HFFc6 (cell line): Measurements from ENCODE around the gene TMEM205. TPM values are rescaled to one million over a fixed set of nuclear protein-coding genes. Genes with fewer than 3 reads are reported as not detected.

Source experiments
- DNase-seq: peaks from one replicate; pipeline ENCODE4 v3.0.0-alpha.2; 2018
- H3K27ac Mint-ChIP-seq: 2 replicates; pipeline ENCODE4 v1.8.0; 2020; ENCODE audit warnings: mild to moderate bottlenecking, mixed read lengths
- H3K27me3 Mint-ChIP-seq: 2 replicates; pipeline ENCODE4 v1.8.0; 2021; ENCODE audit warnings: mild to moderate bottlenecking, moderate library complexity, mixed read lengths; ENCODE audit not compliant: insufficient read depth
- H3K36me3 Mint-ChIP-seq: 2 replicates; pipeline ENCODE4 v1.8.0; 2021; ENCODE audit warnings: low read depth, mixed read lengths
- H3K4me1 Mint-ChIP-seq: 2 replicates; pipeline ENCODE4 v1.8.0; 2020; ENCODE audit warnings: low read depth, mixed read lengths
- H3K4me3 Mint-ChIP-seq: 2 replicates; pipeline ENCODE4 v1.8.0; 2020; ENCODE audit warnings: mild to moderate bottlenecking, moderate library complexity, mixed read lengths
- H3K9me3 Mint-ChIP-seq: 2 replicates; pipeline ENCODE4 v1.8.0; 2020; ENCODE audit warnings: mild to moderate bottlenecking, mixed read lengths
- CTCF ChIP-seq: fragments of 200-600 bp; sonication (generic); IDR thresholded peaks from 2 replicates; pipeline ENCODE4 v1.5.0; 2021; ENCODE audit warnings: antibody characterized with exemption, mild to moderate bottlenecking
- total RNA-seq, 6 experiments: library from RNA; stranded (reverse); fragmentation: NEBNext Ultra II Directional; extraction: Animal tissue kit (Norgen Biotek cat#: 25700); gene quantifications; 2 replicates in 1 of 6; 3 replicates in 5 of 6; pipeline ENCODE4 v1.2.3, GENCODE V29; 2021

Gene TMEM205
- total RNA-seq, 6 experiments from 2014 or later: 36.9 to 51.8 (median 46.5) TPM

GRCh38 chr19:11364935-11365334, 18.9 kb upstream of the TMEM205 start:
- Mint-ChIP-seq H3K27ac (no peak overlapping the region), H3K4me3 (no peak overlapping the region), H3K9me3 (no peaks in the 10 kb centered on the region), H3K4me1 (no peaks in the 10 kb centered on the region), H3K36me3 (no peaks in the 10 kb centered on the region; the same call in 1 of the 2 replicates), H3K27me3 (no peaks in the 10 kb centered on the region; the same call in 1 of the 2 replicates)
- TF ChIP-seq CTCF: no peak
- no peak for DNase-seq

- Mint-ChIP-seq H3K9me3 (no peaks in the 10 kb centered on the region), H3K27ac (no peak overlapping the region), H3K4me3 (no peak overlapping the region)
Measured at GRCh38 chr19:11364296-11364904, 18.3 kb upstream of the TMEM205 start.

GRCh38 chr19:11363881-11364280, 17.8 kb upstream of the TMEM205 start:
- TF ChIP-seq CTCF: no peak
- Mint-ChIP-seq H3K4me1 (no peaks in the 10 kb centered on the region), H3K27ac (no peak overlapping the region), H3K9me3 (no peaks in the 10 kb centered on the region), H3K36me3 (no peaks in the 10 kb centered on the region; the same call in 1 of the 2 replicates), H3K4me3 (no peak overlapping the region), H3K27me3 (no peaks in the 10 kb centered on the region; the same call in 1 of the 2 replicates)
- no peak for DNase-seq

More at GRCh38 chr19:11364296-11364904, 18.3 kb upstream of the TMEM205 start:
- DNase-seq: no peak
- Mint-ChIP-seq H3K36me3 (no peaks in the 10 kb centered on the region; the same call in 1 of the 2 replicates), H3K27me3 (no peaks in the 10 kb centered on the region; the same call in 1 of the 2 replicates), H3K4me1 (no peaks in the 10 kb centered on the region)
- no peak for TF ChIP-seq CTCF

GRCh38 chr19:11361771-11362731, 16.0 kb upstream of the TMEM205 start:
- Mint-ChIP-seq H3K27me3 (no peaks in the 10 kb centered on the region; the same call in 1 of the 2 replicates), H3K4me1 (no peaks in the 10 kb centered on the region), H3K4me3 (no peak overlapping the region), H3K27ac (no peak overlapping the region), H3K36me3 (no peaks in the 10 kb centered on the region; the same call in 1 of the 2 replicates), H3K9me3 (no peaks in the 10 kb centered on the region)
- no peak for TF ChIP-seq CTCF
- DNase-seq: no peak

GRCh38 chr19:11361037-11361770, 15.1 kb upstream of the TMEM205 start:
- no peak overlapping the region for H3K27ac Mint-ChIP-seq
- no peaks in the 10 kb centered on the region for H3K9me3 Mint-ChIP-seq
- no peak overlapping the region for H3K4me3 Mint-ChIP-seq
- no peak for DNase-seq
- no peaks in the 10 kb centered on the region; the same call in 1 of the 2 replicates for H3K36me3 Mint-ChIP-seq
- H3K27me3 Mint-ChIP-seq: no peaks in the 10 kb centered on the region; the same call in 1 of the 2 replicates
- peak; percentile 9; the same call in 1 of the 2 replicates for TF ChIP-seq CTCF
- peaks cover 5% of the 10 kb centered on the region for H3K4me1 Mint-ChIP-seq
